NOMO-1 treated with dmso at 0.1 percent for 144 hours (cell line): Measurements from ENCODE around the gene ARF6.
"Not testable (repeated sequence)": the region's sequence is repeated elsewhere in the genome, so short reads cannot be mapped to it uniquely, and the experiment has no call there.

ENCODE experiments used
- DNase-seq: peaks from one replicate; lab custom pipeline; 2025; ENCODE audit not compliant: unreplicated experiment; lab: John Stamatoyannopoulos, UW

ARF6 gene

DNA sequence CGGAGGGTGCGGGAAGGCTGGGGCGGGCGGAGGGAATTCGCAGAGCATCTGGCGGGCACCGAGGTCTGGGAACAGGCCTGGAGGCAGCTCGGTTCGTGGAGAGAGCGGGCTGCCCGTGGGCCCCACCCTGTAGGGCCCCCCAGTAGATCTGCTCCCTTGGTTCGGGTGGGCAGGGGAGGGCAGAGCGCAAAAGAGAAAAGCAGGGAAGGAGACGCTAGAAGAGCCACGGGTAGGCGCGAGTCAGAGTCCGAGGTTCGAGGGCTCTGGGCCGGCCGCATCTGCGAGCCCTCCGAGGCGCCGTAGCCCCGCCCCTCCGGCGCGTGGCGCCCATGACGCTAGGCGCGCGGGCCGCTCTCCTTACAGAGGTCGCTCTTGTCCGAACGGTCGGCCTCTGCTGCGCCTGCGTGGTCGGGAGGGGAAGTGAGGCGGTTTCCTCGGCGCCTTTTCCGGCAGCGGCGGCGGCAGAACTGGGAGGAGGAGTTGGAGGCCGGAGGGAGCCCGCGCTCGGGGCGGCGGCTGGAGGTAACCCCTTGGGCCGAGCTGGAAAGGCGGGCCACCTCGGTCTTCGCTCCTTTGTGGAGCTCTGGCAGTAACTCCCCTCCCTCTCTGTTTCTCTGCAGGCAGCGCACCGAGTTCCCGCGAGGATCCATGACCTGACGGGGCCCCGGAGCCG, at the start of gene ARF6:
ARF6 (plus strand) TSS at position 447 of the 673 bp plus-strand sequence. CDS start 655 bp downstream, outside the sequence.
- peak; percentile 93 for DNase-seq

DNA sequence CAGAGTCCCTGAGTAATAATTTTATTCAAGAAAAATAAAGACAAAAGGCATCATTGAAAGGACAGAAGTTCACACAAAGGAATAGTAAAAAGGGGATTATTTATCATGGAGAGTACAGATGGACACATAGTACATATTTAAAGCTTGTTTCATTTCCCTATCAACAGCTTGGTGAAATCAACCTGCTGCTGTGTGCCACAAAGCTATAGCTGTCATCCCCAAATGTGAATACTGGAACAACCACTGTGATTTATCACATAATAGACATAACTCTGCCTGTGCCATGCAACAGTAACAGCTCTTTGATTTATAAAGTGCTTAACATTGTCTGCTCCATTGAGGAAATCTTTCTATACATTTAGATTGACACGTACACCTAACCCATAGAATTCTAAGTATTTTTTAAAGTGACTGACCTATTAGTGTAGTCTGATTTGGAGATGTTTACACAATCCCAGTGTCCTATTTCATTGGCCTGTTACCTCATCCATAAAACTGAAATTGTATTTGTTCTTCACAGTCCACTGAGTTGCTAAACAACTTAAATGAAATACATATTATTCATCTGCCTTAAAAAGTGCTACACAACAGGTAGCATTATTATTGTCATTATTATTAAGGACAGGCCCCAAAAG, 43.6 kb upstream of the ARF6 start:
- no peak for DNase-seq

DNA sequence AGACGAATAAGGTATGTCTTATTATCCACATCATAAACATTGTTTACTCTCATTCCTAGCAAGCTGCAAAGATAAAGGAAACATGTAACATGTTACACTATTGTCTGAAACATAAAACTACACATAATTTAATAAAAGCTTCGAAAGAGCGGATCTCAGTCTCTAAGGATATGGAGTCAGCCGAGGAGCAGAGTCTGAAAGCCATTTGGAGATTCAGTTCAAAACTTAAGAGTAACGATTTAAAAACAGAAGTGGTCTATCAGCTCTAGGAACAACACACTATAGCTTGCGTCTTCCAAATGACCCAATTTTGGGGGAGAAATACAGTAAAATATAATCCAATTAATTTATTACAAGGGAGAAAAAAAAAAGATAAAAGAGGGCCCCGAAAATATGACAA, 41.1 kb upstream of the ARF6 start:
- no peak for DNase-seq

DNA sequence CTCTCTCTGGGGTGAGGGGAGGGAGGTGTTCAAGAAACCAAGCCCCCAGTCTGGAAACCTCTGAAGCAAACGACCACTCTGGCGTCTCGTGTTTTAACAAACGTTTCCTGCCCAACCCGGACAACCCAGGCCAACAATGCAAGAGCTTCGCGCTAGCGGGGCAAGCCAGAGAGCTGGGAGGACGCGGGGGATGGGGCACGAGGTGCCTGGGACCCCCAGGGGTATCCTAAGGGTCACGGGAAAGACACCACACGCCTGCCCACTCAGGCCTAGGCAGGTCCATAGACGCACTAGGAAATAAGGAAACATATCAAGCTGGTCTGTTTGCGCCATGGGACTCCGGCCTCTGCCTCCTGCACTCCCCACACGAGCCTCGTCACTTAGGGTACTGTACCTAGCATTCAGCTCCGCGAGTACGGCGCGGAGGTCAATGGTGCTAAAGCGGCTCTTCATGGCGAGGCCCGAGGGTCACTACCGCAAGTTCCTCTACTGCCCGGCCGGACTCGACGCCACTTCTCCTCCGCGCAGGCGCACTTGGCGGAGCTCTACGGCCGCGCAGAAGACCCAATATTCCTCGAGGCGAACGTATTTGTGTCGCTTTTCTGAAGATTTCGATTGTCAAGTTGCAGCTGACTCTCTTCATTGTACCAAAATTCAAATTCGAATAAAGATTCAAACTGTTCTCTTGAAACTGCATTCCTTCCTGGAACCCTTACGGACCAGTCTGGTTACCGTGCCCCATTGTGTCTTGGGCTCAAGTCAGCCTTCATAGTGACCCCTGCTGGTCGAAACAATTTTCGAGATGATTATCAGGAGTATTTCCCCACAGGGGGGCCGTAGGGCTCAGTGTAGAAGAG, 40.4 kb upstream of the ARF6 start, which contains the start of gene NEMF:
NEMF (minus strand) TSS at position 488 of the 857 bp plus-strand sequence; CDS start at position 453, 35 bp downstream.
- peak; percentile 83 for DNase-seq

DNA sequence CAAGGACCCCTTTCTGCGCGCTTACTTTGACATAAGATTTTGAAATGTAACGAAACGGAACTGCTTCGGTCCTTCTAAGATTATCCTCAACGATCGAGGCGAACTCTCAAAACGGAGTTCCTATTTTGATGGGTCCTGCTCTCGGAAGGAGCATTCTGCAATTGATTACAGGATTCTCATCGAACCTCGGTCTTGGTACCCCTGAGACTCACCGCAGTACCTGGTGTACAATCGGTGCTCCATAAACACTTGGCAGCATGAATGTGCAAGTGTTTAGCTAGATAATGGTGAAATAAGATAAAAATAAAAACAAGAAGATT, 39.8 kb upstream of the ARF6 start:
- DNase-seq = no peak

DNA sequence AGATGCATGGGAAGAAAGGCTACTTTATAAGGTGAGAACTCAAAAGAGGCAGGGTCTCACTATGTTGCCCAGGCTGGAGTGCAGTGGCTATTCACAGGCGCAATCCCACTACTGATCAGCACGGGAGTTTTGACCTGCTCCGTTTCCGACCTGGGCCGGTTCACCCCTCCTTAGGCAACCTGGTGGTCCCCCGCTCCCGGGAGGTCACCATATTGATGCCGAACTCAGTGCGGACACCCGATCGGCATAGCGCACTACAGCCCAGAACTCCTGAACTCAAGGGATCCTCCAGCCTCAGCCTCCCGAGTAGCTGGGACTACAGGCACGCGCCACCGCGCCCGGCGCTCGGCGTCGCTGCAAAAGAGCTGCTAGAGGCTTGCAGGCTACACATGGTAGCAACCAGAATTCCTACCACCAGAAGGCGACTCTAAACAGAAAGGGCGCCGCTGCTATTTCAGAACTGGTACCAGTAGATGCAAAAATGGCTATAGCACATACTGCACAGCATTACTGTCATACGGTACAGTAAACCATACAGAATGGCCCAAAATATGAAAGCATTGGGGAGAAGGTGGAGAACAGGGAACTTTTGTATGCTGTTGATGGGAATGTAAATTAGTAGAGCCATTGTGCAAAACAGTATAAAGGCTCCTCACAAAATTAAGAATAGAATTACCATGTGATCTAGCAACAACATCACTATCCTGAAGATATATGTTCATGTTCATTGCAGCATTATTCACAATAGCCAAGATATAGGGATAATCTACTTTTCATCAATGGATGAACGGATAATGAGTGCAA, 39.1 kb upstream of the ARF6 start:
- peak; percentile 32 for DNase-seq

DNA sequence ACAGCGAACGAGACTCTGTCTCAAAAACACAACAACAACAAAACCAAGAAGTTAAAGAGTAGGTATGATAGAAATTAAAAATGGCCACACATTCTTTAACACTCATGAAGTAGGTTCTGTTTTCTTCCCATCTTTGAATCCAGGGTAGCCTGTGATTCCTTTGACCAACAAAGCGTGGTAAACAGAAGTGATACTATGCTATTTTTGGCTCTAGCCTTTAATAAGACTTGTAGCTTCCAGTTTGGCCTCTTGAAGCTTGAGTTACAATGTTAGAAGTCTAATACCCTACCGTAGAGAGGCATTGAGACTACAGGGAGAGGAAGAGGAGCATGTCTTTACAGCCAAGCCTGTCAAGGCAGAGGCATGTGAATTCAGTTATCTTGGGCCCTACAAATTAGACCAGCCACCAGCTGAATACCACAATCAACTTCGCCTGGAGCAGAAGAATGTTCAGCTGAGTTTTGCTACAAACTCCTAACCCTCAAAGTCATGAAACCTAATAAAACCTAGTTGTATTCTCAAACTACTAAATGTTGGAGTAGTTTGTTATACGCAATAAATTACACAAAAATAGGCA, 35.4 kb upstream of the ARF6 start:
- peak; percentile 30 for DNase-seq

DNA sequence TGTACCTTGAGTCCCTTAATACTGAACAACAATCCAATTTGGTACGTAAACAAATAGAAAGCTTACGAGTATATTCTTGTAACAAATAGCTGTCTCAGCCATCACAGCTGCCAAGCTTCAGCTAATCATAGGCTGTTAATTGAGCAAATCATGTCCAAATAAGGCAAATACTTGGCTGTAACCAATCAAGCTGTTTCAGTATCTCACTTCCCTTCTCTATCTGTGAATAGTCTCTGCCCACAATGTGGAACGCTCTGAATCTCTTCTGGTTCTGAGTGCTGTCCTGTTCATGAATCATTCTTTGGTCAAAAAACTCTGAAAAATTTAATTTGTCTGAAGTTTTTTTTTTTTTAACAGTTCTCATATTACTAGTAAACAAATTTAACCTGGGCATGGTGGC, 34.5 kb upstream of the ARF6 start:
- DNase-seq = peak; percentile 22

DNA sequence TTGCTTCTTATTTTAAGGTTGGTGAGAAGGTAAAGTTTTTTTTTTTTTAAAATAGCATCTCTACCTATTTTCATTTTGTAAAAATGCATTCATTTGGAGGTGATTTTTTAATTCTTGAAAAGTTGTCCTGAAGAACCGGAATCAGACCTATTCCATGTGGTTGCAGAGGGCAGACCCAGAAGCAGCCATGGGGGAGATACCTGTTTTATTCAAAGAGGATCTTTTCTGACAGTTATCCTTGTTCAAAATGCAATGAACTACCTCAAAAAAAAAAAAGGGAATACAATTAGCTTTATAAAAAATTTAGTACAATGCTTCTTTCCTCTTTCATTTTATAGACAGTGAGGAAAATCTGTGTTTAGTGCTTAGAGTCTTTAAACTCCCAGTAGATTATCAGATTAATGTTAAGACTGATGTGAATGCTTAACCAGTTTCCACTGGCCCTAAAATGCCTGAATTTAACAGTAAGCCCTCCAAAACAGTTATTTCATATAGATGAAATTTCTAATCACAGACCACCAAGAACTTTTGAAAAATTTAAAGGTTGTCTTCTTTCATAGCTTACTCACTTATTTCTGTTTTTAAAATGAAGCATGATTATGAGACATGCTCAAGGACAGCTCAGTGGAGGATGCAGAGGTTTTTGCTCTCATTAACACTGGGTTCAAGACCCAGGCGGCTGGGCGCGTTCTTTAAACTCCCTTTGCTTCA, 31.7 kb upstream of the ARF6 start:
- DNase-seq = no peak

DNA sequence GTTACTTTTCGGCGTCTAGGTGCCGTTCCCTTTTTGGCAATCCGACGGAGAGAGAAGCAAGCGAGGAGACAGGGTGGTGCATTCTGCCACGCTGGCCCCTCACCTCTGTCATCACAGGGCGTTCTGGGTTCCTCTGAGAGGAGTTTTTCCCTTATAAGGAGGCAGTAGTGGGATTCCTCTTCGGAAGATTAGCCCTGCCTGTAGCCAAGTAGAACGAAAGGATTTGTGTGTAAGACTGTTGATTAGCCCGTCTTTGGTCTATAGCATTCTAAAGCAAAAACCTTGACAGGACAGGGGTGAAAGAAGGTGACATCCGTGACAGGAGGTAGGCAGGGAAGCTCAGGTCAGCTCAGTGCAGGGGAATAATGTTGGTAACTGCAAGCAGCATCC, 31.2 kb upstream of the ARF6 start:
- DNase-seq = peak; percentile 70

DNA sequence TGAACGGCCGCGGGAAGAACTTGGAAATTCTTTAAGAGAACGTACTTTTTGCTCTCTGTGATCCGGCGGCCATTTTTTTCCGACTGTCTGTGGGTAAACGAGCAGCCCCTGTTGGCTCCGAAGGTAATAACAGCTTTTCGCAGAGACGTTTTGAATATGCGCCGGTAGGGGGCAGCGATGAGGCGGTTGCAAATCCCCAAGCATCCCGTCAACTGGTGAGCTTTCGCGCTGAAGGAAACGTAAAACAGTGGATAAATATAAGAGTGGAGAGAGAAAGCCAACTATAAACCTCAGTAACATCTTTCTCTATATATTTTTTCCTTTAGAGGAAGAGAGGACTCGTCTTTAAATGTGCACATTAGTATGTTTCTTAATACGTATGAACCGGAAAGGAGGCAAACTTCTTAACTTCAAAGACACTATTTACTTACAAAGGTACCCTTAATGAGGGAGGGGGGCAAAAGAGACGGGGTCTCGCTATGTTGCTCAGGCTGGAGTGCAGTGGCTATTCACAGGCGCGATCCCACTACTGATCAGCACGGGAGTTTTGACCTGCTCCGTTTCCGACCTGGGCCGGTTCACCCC, 30.7 kb upstream of the ARF6 start:
- peak; percentile 78 for DNase-seq

DNA sequence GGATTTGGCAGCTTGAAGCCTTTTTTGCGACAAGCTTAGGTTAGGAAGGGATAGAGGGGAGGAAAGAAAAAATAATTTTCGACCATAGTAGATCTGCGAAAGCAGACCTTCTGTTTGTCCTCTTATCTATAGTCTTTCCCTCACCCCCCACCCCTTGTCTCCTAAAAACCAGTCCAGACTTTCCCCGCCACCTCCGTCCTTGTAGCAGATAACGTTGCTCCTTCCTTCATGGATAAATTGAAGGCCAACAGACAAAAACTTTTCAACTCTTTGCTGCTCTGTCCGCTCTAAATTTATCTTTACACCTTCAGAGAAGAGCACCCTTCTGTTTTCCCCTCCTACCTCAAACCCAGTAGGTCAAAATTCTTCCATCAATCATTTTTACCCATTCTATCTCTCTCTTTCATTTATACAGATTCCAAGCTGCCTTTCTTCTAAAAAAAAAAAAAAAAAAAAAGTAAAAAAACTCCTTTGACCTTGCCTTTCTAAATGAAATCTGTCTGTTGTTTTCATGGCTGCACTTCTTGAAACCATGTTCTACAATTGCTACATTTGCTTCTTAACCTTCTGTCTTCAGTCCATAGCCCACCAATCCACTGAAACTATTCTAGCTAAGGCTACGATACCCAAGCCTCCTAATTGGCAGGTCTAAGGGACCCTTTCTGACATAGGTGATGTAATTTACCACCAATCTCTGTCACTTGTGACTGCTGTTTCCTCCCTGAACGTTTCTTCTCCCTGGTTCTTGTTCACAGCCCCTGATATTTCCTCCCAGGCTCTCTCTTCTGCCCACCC, 29.2 kb upstream of the ARF6 start:
- no peak for DNase-seq

DNA sequence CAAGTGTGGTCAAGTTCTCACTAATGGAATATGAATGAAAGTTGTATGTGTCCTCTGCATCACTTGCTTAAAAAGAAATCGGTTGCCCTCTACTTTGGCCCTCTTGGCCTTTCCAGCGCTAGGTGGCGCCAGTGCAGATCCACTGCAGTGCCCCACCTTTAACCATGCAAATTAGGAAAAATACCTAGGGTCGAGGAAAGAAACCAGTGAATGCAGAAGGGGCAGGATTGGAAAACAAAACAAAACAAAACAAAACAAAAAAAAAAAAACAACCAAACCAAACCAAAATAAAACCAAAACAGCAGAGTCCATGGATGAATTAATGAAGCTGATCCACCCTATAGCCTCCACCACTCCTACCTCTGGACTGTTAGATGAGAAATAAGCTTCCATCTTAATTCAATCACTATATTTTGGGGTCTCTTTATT, 27.4 kb upstream of the ARF6 start:
- DNase-seq = no peak

DNA sequence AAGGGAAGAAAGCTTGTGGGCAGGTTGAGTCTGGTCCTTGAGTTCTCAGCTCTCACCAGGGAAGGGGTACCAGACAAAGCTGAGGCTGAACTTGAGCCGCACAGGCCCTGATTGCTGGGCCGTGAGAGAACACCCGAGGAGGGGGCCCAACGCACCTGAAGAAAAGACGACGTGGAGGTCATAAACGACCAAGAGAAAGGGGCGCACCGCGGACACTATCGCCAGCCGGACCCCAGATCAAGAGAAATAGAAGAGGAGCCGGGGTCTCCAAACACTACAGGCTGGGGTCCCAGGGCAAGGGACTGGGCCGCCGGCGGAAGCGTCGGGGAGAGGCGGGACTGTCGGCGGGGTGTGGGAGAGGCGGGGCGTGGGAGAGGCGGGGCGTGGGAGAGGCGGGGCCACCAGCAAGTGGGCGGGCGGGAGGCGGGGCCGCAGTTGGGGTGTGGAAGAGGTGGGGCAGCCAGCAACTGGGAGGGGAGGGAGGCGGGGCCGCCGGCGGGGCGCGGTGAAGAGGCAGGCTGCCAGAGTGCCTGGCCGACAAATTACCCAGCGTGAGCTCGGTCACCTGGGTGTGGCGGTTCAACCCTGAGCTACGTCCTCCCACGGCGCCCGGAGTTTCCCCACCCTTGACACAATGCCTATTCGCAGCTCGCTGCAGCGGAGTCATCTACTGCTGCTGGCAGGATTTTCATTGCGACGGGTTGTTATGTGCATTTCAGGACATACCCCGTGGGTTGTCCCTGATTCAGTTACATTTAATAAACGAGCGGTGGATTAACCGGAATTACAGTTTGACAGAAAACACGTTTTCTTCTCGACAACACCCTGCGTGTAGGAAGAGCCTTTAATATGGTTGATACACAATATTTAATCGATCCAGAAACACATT, 24.8 kb upstream of the ARF6 start:
- DNase-seq = peak; percentile 96

DNA sequence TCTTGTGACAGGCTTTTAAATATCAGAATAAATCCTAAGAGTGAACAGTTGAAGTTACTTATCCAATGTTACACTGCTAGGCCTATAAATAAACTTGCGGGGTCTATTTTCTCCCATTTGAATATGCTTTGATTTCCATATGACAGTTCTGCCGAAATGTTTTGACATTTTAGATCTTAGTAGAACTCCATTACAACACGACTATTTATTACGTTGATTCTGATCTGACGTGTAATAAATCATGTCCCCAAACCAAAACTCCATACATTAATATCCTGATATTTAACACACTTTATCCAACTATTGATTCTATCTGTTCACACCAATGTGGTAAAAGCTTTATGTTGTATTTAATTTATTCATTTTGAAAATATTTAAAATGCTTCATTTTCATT, 24.2 kb upstream of the ARF6 start:
- DNase-seq = no peak

DNA sequence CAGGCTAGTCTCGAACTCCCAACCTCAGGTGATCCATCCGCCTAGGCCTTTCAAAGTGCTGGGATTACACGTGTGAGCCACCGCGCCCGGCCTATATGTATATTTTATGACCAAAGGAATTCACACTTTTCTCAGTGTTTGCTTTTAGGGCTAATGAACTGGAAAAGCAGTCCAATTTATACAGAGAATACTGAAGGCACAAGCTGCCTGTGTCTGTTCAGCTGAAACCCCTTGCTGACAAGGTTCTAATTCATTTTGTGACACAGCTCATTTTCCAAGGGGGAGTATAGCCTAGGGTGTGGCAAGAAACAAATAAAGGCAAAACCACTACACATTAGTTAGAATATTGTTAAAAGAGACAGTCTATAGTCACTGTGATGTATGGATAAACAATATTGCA, 22.0 kb upstream of the ARF6 start:
- no peak for DNase-seq

DNA sequence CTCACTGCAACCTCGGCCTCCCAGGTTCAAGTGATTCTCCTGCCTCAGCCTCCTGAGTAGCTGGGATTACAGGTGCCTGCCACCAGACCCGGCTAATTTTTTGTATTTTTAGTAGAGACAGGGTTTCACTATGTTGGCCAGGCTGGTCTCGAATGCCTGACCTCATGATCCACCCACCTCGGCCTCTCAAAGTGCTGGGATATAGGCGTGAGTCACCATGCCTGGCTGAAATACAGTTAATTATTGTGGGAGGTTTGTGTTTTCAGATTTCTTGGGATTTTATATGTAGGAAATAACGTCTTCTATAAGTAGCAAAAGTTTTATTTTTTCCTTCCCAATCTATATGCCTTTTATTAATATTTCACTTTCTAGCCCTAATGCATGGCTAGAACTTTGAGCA, 19.3 kb upstream of the ARF6 start:
- not testable (repeated sequence) for DNase-seq

DNA sequence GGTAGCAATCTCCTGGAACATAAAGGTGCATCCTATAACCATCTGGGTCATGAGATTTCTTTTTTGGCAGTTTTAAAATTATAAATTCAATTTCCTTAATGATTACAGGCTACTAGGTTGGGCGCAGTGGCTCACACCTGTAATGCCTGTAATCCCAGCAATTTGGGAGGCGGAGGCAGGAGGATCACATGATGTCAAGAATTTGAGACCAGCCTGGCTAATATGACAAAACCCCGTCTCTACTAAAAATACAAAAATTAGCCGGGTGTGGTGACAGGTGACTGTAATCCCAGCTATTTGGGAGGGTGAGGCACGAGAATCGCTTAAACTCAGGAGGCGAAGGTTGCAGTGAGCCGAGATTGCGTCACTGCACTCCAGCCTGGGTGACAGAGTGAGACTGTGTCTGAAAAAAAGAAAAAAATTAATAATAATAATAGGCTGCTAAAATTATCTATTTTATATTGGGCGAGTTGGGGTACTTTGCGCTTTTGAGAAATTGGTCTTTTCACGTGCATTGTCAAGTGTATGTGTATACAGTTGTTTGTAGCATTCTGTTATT, 17.2 kb upstream of the ARF6 start:
- no peak for DNase-seq
